SK-N-SH (cell line): Measurements from ENCODE around the gene KLHDC7B. TPM values are rescaled to one million over a fixed set of nuclear protein-coding genes. Genes with fewer than 3 reads are reported as not detected.

Source experiments
- CTCF ChIA-PET: fragments of 300-600, 350-600 bp; formaldehyde crosslinking; extraction: SDS; loops from one replicate; lab custom pipeline; 2021; lab: Yijun Ruan, JAX
- POLR2A ChIA-PET: fragments of 350-600 bp; sonication (Branson Sonifier 250); formaldehyde crosslinking; extraction: SDS; loops from one replicate; lab custom pipeline; 2020; ENCODE audit warnings: antibody characterized with exemption, inconsistent platforms; lab: Yijun Ruan, JAX
- DNase-seq: peaks from one replicate; pipeline ENCODE4 v3.0.0; 2012
- H2AFZ ChIP-seq: fragments of 200-600 bp; sonication (generic); 2 replicates; pipeline ENCODE4 v1.8.1; 2016; ENCODE audit warnings: antibody characterized with exemption, mild to moderate bottlenecking, low read depth
- H3F3A ChIP-seq: fragments of 200-600 bp; sonication (generic); replicated peaks from 2 replicates; pipeline ENCODE3; 2016; ENCODE audit warnings: antibody characterized with exemption, mild to moderate bottlenecking; ENCODE audit not compliant: insufficient read depth
- H3K27ac ChIP-seq, 2 experiments: fragments of 200-500 bp in 1 of 2; fragments of 200-600 bp in 1 of 2; sonication (Bioruptor generic) in 1 of 2; sonication (generic), shearing (Covaris generic) in 1 of 2; 2 replicates each; pipeline versions ENCODE4 v1.5.1 to v1.6.1; 2014 to 2016; ENCODE audit warnings: low read depth in 2 of 2, inconsistent platforms in 1 of 2, low read length in 1 of 2, mild to moderate bottlenecking in 1 of 2, mixed read lengths in 1 of 2
- H3K27me3 ChIP-seq: fragments of 200-600 bp; sonication (generic), shearing (Covaris generic); 2 replicates; pipeline ENCODE4 v1.6.1; 2016; ENCODE audit warnings: mixed run types; ENCODE audit not compliant: insufficient read depth
- H3K36me3 ChIP-seq, 2 experiments: fragments of 200-500 bp in 1 of 2; fragments of 200-600 bp in 1 of 2; sonication (Bioruptor generic) in 1 of 2; sonication (generic) in 1 of 2; replicated peaks in 1 of 2; 2 replicates each; pipeline versions ENCODE3 to v1.5.1; 2014 to 2016; ENCODE audit warnings: low read length in 1 of 2, mild to moderate bottlenecking in 1 of 2; ENCODE audit not compliant: insufficient read depth in 2 of 2, control insufficient read depth in 1 of 2
- H3K4me1 ChIP-seq, 2 experiments: fragments of 200-500 bp in 1 of 2; fragments of 200-600 bp in 1 of 2; sonication (Bioruptor generic) in 1 of 2; sonication (generic), shearing (Covaris generic) in 1 of 2; 2 replicates each; pipeline versions ENCODE4 v1.5.1 to v1.6.1; 2014 to 2016; ENCODE audit warnings: low read depth in 1 of 2, low read length in 1 of 2, mixed run types in 1 of 2; ENCODE audit not compliant: insufficient read depth in 2 of 2, control insufficient read depth in 1 of 2
- H3K4me2 ChIP-seq: fragments of 200-600 bp; sonication (generic), shearing (Covaris generic); 2 replicates; pipeline ENCODE4 v1.6.1; 2017; ENCODE audit warnings: mixed run types
- H3K4me3 ChIP-seq, 2 experiments: fragments of 200-500 bp in 1 of 2; fragments of 200-600 bp in 1 of 2; sonication (Bioruptor generic) in 1 of 2; sonication (generic), shearing (Covaris generic) in 1 of 2; 2 replicates each; pipeline versions ENCODE4 v1.5.1 to v1.8.1; 2014 to 2016; ENCODE audit warnings: low read depth in 2 of 2, inconsistent platforms in 1 of 2, low read length in 1 of 2, mild to moderate bottlenecking in 1 of 2, mixed read lengths in 1 of 2, moderate library complexity in 1 of 2
- H3K79me2 ChIP-seq: fragments of 200-600 bp; sonication (generic); 2 replicates; pipeline ENCODE4 v1.8.1; 2017; ENCODE audit warnings: mild to moderate bottlenecking; ENCODE audit not compliant: insufficient read depth
- H3K9ac ChIP-seq: fragments of 200-600 bp; sonication (generic); 2 replicates; pipeline ENCODE4 v1.6.1; 2017; ENCODE audit warnings: mixed run types
- H3K9me2 ChIP-seq: fragments of 200-600 bp; sonication (generic); 2 replicates; pipeline ENCODE4 v1.6.1; 2017; ENCODE audit warnings: mixed run types
- H3K9me3 ChIP-seq: fragments of 200-600 bp; sonication (generic); 2 replicates; pipeline ENCODE4 v1.6.1; 2017; ENCODE audit warnings: mixed run types, mild to moderate bottlenecking, moderate library complexity
- H4K20me1 ChIP-seq: fragments of 200-600 bp; sonication (generic); 2 replicates; pipeline ENCODE4 v1.6.1; 2017; ENCODE audit warnings: mild to moderate bottlenecking, mixed run types; ENCODE audit not compliant: insufficient read depth
- EP300 ChIP-seq, 2 experiments: IDR thresholded peaks; 2 replicates each; pipeline versions ENCODE4 v1.4.0 to v1.6.1; 2012; ENCODE audit warnings: borderline replicate concordance in 1 of 2, low read depth in 1 of 2, low read length in 1 of 2
- FOXM1 ChIP-seq: IDR thresholded peaks from 2 replicates; pipeline ENCODE4 v1.4.0; 2012; ENCODE audit warnings: low read depth, mild to moderate bottlenecking
- IRF3 ChIP-seq: fragments of 150-350 bp; IDR thresholded peaks from 2 replicates; pipeline ENCODE4 v1.6.1; 2016; ENCODE audit warnings: mild to moderate bottlenecking, low read depth, low read length
- MAX ChIP-seq: IDR thresholded peaks from 2 replicates; pipeline ENCODE4 v1.4.0; 2012; ENCODE audit warnings: low read depth
- NFIC ChIP-seq: IDR thresholded peaks from 2 replicates; pipeline ENCODE4 v1.4.0; 2012; ENCODE audit warnings: borderline replicate concordance
- PBX3 ChIP-seq: IDR thresholded peaks from 2 replicates; pipeline ENCODE4; 2012
- POLR2AphosphoS5 ChIP-seq: IDR thresholded peaks from 2 replicates; pipeline ENCODE4 v1.6.1; 2012; ENCODE audit warnings: low read depth, low read length
- RAD21 ChIP-seq: IDR thresholded peaks from 2 replicates; pipeline ENCODE4 v1.6.1; 2012; ENCODE audit warnings: mild to moderate bottlenecking, low read length
- REST ChIP-seq: IDR thresholded peaks from 2 replicates; pipeline ENCODE4 v1.6.1; 2012; ENCODE audit warnings: mild to moderate bottlenecking, low read depth, low read length, moderate library complexity
- SMC3 ChIP-seq: IDR thresholded peaks from 2 replicates; pipeline ENCODE4 v1.6.1; 2012; ENCODE audit warnings: low read depth, low read length, improper control_type of control experiment
- WGBS: methylation state at CpG from one replicate; pipeline ENCODE4 v1.1.6; 2017; ENCODE audit warnings: low lambda C conversion rate; 5-methylcytosine and 5-hydroxymethylcytosine counted together
- polyA plus RNA-seq, 3 experiments: library from polyadenylated mRNA; depleted of rRNA; stranded (reverse); fragments of >200 nt; gene quantifications; 2 replicates each; pipeline ENCODE4 v1.2.3, GENCODE V29; 2012

The KLHDC7B gene
- polyA plus RNA-seq, 1 of the 3 experiments (the other 2 are of a cell fraction), result 0.07 TPM

GRCh38 chr22:50578776-50579310 is 33.1 kb downstream of the KLHDC7B start:
- H2AFZ ChIP-seq, result no peak overlapping the region
- no peak overlapping the region for H3K4me2 ChIP-seq
- no peaks in the 10 kb centered on the region for H4K20me1 ChIP-seq
- WGBS, result 98% methylated on average over 7 of the region's 8 CpGs
- no peak for DNase-seq
- H3K9me3 ChIP-seq, result no peaks in the 10 kb centered on the region
- H3K27ac ChIP-seq, result no peak overlapping the region
- H3K36me3 ChIP-seq, result peaks cover 0 to 40% of the 10 kb centered on the region in 2 experiments
- TF ChIP-seq FOXM1 (no peak), SMC3 (no peak), EP300 (IDR thresholded peaks at IDR 0.05; ENCODE audit: borderline replicate concordance in 1 of 2, low read depth in 1 of 2, low read length in 1 of 2) (no peak), REST (no peak), RAD21 (no peak), NFIC (no peak), PBX3 (no peak)
- TF ChIP-seq, all 33 proteins: peak for 0
- Histone ChIP-seq H3F3A (no peaks in the 10 kb centered on the region), H3K9me2 (no peaks in the 10 kb centered on the region), H3K79me2 (peaks cover 23% of the 10 kb centered on the region; the same call in 1 of the 2 replicates), H3K27me3 (no peaks in the 10 kb centered on the region), H3K4me1 (peaks cover 0 to 14% of the 10 kb centered on the region in 2 experiments; a peak in 1 of 4 replicates), H3K9ac (no peak overlapping the region), H3K4me3 (no peak overlapping the region)
- CTCF ChIA-PET, result interaction anchor here (0.7 to 9.0 kb wide), 4 partner anchors 14 to 62 kb away, joined by 3 to 73 read pairs (median 4); partner anchors contain the start of gene SYCE3
- POLR2A ChIA-PET, result interaction anchor here (0.7 to 1.2 kb wide), 2 partner anchors 13 to 28 kb away, joined by 3 to 4 read pairs; no protein-coding TSS in a partner anchor

GRCh38 chr22:50579752-50580151 is 34.1 kb downstream of the KLHDC7B start:
- Histone ChIP-seq H3K9me2 (no peaks in the 10 kb centered on the region), H3K4me3 (no peak overlapping the region), H3K79me2 (peaks cover 24% of the 10 kb centered on the region; the same call in 1 of the 2 replicates), H3K36me3 (peaks cover 0 to 35% of the 10 kb centered on the region in 2 experiments), H3F3A (no peaks in the 10 kb centered on the region), H3K9ac (no peak overlapping the region), H3K27me3 (no peaks in the 10 kb centered on the region), H2AFZ (no peak overlapping the region), H3K27ac (no peak overlapping the region), H4K20me1 (no peaks in the 10 kb centered on the region), H3K4me2 (no peak overlapping the region), H3K9me3 (no peaks in the 10 kb centered on the region), H3K4me1 (peaks cover 0 to 14% of the 10 kb centered on the region in 2 experiments; a peak in 1 of 4 replicates)
- POLR2A ChIA-PET, result no interaction called here
- CTCF ChIA-PET, result interaction anchor here (9.0 kb wide), 1 partner anchor 15 kb away, joined by 73 read pairs; the partner anchor contains the start of gene SYCE3
- no peak for DNase-seq
- WGBS, result 91% methylated on average over 4 of the region's 4 CpGs
- no peak for TF ChIP-seq POLR2AphosphoS5
- TF ChIP-seq MAX, result no peak
- TF ChIP-seq IRF3, result no peak
